ENCODE data around the gene IRF2BP1.

GRCh38 chr19:45866400-45867176 is 19.4 kb downstream of the IRF2BP1 start:
- TF ChIP-seq CTCF (conservative IDR thresholded peaks at IDR 0.05 in 1 of 2, IDR thresholded peaks at IDR 0.05 in 1 of 2; ENCODE audit: low read depth in 1 of 2, low read length in 2 of 2) (no peak), EZH2 (IDR thresholded peaks at IDR 0.05; ENCODE audit: low read length, missing control alignments) (no peak)

Data from fibroblast of lung (primary cell).